ENCODE data around the gene SPATA12.

SPATA12 gene

DNA sequence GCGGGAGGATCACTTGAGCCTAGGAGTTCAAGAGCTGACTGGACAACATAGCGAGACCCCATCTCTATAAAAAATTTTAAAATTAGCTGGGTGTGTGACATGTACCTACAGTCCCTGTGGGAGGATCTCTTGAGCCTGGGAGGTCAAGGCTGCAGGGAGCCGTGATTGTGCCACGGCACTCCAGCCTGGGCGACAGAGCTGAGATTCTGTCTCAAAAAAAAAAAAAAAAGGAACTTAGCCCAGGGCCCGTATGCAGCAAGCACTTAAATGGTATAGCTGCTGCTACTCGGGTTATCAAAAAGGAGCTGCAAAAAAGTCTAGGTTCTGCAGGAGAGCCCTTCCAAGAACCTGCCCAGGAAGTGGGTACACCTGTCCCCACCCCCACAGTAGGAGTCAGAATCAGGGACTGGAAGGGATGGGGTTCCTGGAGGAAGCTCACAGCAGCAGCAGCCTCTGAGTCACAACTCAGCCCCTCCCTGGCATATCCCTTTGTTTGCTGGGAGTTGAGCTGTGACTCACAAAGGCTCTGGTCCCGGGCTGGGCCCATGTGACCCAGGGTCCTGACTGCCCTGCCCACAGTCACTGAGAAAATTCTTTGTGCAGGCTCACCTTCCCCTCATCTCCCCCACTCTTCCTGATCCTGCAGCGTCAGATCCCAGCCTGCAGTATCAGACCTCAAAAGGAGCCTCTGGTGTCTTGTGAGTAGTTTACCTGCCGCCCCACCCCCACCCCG, at the start of gene SPATA12:
SPATA12 (plus strand) TSS at position 576 of the 733 bp plus-strand sequence. CDS start 13,031 bp downstream, outside the sequence.
- DNase-seq, result no peak

DNA sequence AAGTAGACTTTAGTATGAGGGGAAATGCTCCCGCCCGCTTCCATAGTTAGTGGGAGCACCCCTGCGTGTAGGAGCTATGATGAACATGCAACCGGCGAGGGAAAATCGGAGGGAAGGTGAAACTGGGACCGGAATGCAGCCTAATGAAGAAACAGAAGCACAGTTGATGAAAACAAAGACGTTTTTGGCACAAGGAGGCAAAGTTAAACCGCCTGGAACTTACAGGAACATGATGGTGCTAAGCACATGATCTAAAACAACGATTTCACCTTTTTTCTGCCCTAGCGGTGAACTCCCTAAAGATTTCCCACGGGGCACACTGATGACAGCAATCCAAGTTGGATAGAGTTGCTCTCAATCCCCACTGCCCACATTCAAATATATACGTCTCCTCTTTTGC, 49.4 kb upstream of the SPATA12 start:
- no peak for DNase-seq

DNA sequence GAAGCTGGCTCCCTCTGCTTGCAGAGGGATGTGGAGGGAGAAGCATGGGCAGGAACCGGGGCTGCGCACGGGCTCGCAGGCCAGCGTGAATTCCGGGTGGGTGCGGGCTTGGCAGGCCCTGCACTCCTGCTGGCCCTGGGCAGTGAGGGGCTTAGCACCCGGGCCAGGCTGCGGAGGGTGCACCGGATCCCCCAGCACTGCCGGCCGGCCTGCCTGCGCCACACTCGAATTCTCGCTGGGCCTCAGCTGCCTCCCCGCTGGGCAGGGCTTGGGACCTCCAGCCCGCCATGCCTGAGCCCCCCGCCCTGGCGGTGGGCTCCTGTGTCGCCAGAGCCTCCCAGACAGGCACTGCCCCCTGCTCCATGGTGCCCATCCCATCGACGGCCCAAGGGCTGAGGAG, 47.6 kb upstream of the SPATA12 start:
- DNase-seq, result no peak

DNA sequence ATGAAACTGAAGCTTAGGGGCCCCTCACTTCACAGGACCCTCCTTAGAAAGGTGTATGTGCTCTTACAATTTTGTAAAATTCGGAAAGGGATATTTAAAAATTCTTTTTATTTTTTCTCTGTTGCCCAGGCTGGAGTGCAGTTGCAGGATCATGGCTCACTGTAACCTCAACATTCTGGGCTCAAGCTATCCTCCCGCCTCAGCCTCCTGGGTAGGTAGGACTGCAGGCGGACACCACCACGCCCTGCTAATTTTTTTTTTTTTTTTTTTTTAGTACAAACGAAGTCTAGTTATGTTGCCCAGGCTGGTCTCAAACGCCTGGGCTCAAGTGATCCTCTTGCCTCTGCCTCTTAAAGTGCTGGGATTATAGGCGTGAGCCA, 45.1 kb upstream of the SPATA12 start:
- no peak for DNase-seq

DNA sequence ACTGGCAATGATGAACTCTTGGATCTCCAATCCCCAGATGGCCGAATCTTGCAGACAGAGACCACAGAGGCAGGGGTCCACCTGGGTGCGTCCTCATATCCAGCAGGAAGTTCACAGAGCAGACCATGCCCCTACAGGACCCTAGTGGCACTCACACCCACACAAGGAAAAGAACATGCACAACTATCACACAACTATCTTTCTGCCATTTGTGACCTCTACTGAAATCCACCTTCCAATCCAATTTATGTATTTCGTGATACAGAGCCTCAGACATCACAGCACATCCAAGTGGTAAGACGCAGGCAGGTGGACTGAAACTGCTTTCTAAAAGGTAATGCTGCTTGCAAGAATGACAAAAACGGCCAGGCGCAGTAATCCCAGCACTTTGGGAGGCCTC, 44.6 kb upstream of the SPATA12 start:
- DNase-seq, result no peak

DNA sequence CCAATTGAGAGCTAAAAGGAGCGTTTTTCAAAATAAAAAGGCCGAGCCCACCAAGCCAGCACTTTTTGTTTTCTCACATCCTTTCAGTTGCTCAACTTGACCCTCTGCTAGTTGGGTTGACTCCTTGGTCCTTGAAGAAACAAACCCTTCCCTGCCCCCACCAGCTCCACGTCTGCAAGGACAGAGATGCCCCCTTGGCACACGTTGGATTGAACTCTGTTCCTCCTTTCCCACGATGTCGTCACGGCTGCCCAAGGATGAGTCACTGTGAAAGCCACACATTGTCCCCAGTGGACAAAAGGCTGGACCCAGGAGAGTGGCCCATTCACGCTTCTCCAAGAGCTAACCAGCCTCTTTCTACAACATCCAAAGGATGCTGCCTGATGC, 43.0 kb upstream of the SPATA12 start:
- no peak for DNase-seq

DNA sequence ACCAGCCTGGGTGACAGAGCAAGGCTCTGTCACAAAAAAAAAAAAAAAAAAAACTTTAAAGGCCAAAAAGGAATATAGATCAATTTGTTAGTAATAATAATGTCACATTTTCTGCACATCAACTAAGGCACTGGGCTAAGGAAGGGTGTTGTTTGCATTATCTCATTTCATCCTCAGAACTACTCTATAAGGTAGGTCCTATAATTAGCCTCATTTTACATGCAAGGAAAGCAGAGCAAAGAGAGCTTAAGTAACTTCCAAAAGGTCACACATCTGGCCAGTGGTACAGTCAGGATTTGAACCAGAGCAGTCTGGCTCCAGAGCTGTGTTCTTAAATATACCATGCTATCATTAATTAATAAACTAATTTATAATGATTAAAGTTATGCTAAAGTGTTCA, 42.2 kb upstream of the SPATA12 start:
- no peak for DNase-seq

GRCh38 chr3:57019057-57019456, 41.4 kb upstream of the SPATA12 start:
- DNase-seq, result no peak

- no peak for DNase-seq
Measured at GRCh38 chr3:57025237-57025636, 35.2 kb upstream of the SPATA12 start.

GRCh38 chr3:57026944-57027343, 33.5 kb upstream of the SPATA12 start:
- no peak for DNase-seq

GRCh38 chr3:57029383-57029782, 31.1 kb upstream of the SPATA12 start:
- no peak for DNase-seq

- DNase-seq, result no peak
Measured at GRCh38 chr3:57029924-57030323, 30.5 kb upstream of the SPATA12 start.

DNA sequence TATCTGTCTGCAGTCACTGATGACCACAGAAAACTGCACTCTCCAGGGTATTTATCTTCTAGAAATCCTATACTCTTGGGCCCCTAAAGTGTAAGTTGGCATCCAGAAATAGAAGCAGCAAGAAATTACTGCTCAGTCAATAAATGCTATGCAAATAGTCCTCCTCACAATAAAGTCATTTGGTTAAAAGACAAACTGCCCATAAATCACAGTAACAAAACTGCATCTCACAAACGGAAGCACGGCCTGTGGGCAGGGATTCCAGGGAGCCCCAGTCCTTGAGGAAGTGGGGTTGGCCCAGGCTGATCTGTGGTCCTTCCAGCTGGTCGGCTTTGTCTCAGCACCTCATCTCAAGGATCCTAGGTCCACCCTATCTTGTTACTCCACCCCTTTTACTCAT, 29.7 kb upstream of the SPATA12 start:
- DNase-seq, result no peak

GRCh38 chr3:57031631-57032541, 28.6 kb upstream of the SPATA12 start:
- DNase-seq, result no peak

GRCh38 chr3:57036952-57037351, 23.5 kb upstream of the SPATA12 start:
- no peak for DNase-seq

GRCh38 chr3:57038466-57039164, 21.8 kb upstream of the SPATA12 start:
- no peak for DNase-seq

- DNase-seq, result no peak
Measured at GRCh38 chr3:57041674-57042073, 18.8 kb upstream of the SPATA12 start.

DNA sequence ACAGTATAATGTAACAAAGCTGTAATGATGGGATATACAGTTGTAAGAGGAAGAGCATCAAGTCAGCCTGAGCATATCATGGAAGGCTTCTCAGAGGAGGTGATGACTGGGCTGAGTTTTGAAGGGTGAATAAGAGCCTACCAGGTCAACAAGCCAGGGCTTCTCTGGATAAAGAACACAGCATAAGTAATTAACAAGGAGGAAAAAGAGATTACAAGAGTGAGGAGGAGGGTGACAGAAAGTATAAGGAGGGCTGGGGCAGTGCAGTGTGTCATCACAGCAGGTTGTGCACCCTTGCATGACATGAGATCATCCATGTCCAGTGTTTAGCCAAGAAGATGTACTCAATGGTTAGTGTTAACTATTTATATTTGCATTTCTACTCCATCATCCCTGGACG, 16.9 kb upstream of the SPATA12 start:
- no peak for DNase-seq

GRCh38 chr3:57046101-57046765, 14.2 kb upstream of the SPATA12 start:
- DNase-seq, result no peak

DNA sequence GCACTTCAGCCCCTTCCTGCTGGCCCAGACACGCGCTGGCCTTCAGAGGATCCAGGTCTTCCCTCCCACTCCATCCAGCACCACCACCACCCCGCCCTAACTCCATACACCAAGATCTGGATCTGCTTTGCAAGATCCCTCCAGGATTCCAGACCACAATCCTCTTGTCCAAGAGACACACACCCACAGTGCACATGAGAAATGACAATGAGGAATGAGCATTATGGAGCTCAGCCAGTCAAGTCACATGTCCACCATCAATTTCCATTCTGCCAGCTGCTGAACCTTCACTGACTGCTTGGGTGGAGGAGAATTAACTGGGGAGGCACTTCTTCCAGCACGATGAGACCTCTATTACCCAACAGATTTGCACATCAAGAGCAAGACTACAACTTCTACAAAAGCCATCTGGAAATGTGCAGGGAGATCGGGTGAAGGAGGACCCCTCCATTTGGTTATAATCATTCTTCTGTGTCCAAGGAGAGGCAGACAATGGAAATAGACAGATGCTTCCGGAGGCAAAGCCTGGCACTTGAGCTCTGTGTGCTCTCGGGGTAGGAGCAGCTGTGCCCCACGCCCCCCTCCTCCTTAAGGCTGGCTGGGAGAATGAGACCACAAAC, 12.3 kb upstream of the SPATA12 start:
- no peak for DNase-seq

DNA sequence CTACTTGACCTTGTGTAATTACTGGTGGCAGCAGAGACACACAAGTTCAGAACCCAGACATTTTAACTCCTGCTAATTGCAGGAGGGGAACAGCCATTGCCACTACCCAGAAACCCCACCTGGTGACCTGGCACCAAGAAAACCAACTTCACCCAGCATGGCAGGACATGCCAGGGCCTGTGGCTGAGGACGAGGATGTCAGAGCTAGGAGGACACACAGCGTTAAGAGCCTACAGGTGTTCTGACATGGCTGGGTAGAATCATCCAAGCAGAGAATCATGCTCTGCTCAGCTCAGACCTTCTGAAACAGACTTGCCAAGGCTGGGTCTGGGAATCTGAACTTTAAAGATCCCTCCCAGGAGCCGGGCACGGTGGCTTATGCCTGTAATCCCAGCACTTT, 11.7 kb upstream of the SPATA12 start:
- DNase-seq, result no peak

GRCh38 chr3:57052662-57053061, 7.8 kb upstream of the SPATA12 start:
- DNase-seq, result no peak

DNA sequence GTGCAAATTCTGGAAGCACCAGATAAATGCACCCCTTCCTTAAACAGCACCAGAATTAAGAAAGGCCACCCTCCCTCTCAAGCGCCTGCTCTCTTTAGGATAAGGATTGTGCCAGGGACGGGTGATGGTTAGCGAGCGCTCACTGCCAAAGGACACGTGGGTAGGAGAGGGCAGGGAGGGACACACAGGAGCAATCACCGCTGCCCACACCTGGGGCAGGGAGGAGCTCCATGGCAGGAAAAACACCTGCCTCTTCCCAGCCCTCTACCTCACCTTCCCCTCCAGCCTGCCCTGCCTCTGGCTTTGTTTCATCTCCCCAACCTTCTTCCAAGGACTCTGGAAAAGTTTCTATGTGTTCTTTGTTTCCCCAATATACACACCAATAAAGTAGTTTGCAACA, 7.3 kb upstream of the SPATA12 start:
- DNase-seq, result no peak
